DOHH2 (cell line): Measurements from ENCODE around the gene RFTN2.

ENCODE experiments used
- CTCF ChIP-seq: fragments of 200-600 bp; sonication (generic); IDR thresholded peaks from one replicate; pipeline ENCODE4 v1.5.1; 2014; ENCODE audit warnings: antibody characterized with exemption, mild to moderate bottlenecking, low read depth, low read length; ENCODE audit not compliant: poor library complexity, severe bottlenecking
- EZH2phosphoT487 ChIP-seq: fragments of 200-600 bp; sonication (generic); IDR thresholded peaks from 2 replicates; pipeline ENCODE4 v1.6.1; 2017; ENCODE audit warnings: borderline replicate concordance, mild to moderate bottlenecking, antibody characterized with exemption, low read length, moderate library complexity, mixed read lengths

- TF ChIP-seq CTCF = no peak
- no peak for TF ChIP-seq EZH2phosphoT487
These were observed 32.9 kb upstream of the RFTN2 start for GRCh38 chr2:197708331-197708730.
